Liver (tissue), 3 donors: ENCODE measurements around the gene PRDM10.

Experiments
- CTCF ChIP-seq: fragments of 150-350 bp; IDR thresholded peaks from 2 replicates; pipeline ENCODE4 v1.5.1; 2017; ENCODE audit warnings: improper control_type of control experiment, low read depth, low read length; ENCODE audit not compliant: missing input control
- RXRA ChIP-seq, 2 donors: IDR thresholded peaks; 2 replicates each; pipeline ENCODE4 v1.6.1; 2017 to 2018; ENCODE audit warnings: antibody characterized with exemption in 2 of 2, mild to moderate bottlenecking in 1 of 2
- donor health status: healthy.
- donor health status: healthy.

GRCh38 chr11:129856036-129856435, 146.6 kb downstream of the PRDM10 start:
- TF ChIP-seq RXRA (IDR thresholded peaks at IDR 0.05) (no peak), CTCF (no peak)
